ENCODE measurements around the gene NTMT1. TPM values are rescaled to one million over a fixed set of nuclear protein-coding genes. Genes with fewer than 3 reads are reported as not detected.

The NTMT1 gene
- total and polyA plus RNA-seq, 8 donors = 1.7 to 68.4 (median 28.0) TPM

GRCh38 chr9:129627556-129628440 is 1.8 kb downstream of the NTMT1 start:
- Histone ChIP-seq H3K27ac (peak overlapping the region in 4 of 5 donors; percentile 94 to 97 (median 96)), H3K36me3 (peaks cover 3 to 12% (median 8%) of the 10 kb centered on the region in 4 donors), H3K4me1 (peaks cover 55 to 85% (median 67%) of the 10 kb centered on the region in 4 donors), H3K9me3 (no peaks in the 10 kb centered on the region), H3K4me3 (peak overlapping the region; percentile 81 to 90 (median 88)), H3K27me3 (no peaks in the 10 kb centered on the region)
- 36 to 50% (median 42%) methylated on average over 12 of the region's 12 CpGs for WGBS, 5 donors
- intact Hi-C loops (cut with DNase I; ENCODE audit: low total_unique reads) = no loop called here
- TF ChIP-seq EP300 (IDR thresholded peaks at IDR 0.05) = no peak
- TF ChIP-seq POLR2AphosphoS5 (IDR thresholded peaks at IDR 0.05) = no peak
- no peak for TF ChIP-seq CTCF (IDR thresholded peaks at IDR 0.05)
- TF ChIP-seq POLR2A (IDR thresholded peaks at IDR 0.05) = no peak
- DNase-seq = no peak

- Histone ChIP-seq H3K9me3 (no peaks in the 10 kb centered on the region), H3K27me3 (no peaks in the 10 kb centered on the region), H3K4me1 (peaks cover 55 to 89% (median 69%) of the 10 kb centered on the region in 4 donors), H3K4me3 (no peak overlapping the region), H3K27ac (peak overlapping the region in 1 of 5 donors; percentile 94), H3K36me3 (peaks cover 12 to 21% (median 17%) of the 10 kb centered on the region in 4 donors)
- intact Hi-C loops (cut with DNase I; ENCODE audit: low total_unique reads) = no loop called here
- DNase-seq = no peak
- 51 to 73% (median 65%) methylated on average over 6 of the region's 6 CpGs for WGBS, 5 donors
- TF ChIP-seq POLR2AphosphoS5 (IDR thresholded peaks at IDR 0.05) (no peak), CTCF (IDR thresholded peaks at IDR 0.05) (no peak), EP300 (IDR thresholded peaks at IDR 0.05) (no peak), POLR2A (IDR thresholded peaks at IDR 0.05) (no peak)
Observed at GRCh38 chr9:129628709-129629108, 2.7 kb downstream of the NTMT1 start.

GRCh38 chr9:129629251-129629820 is 3.4 kb downstream of the NTMT1 start:
- Histone ChIP-seq H3K4me1 (peaks cover 55 to 84% (median 68%) of the 10 kb centered on the region in 4 donors), H3K27ac (peak overlapping the region in 1 of 5 donors; percentile 94), H3K27me3 (no peaks in the 10 kb centered on the region), H3K36me3 (peaks cover 18 to 27% (median 23%) of the 10 kb centered on the region in 4 donors), H3K9me3 (no peaks in the 10 kb centered on the region), H3K4me3 (no peak overlapping the region)
- 79 to 90% (median 85%) methylated on average over 8 of the region's 8 CpGs for WGBS, 5 donors
- DNase-seq = no peak
- TF ChIP-seq POLR2AphosphoS5 (IDR thresholded peaks at IDR 0.05) (no peak), CTCF (IDR thresholded peaks at IDR 0.05) (no peak), POLR2A (IDR thresholded peaks at IDR 0.05) (no peak), EP300 (IDR thresholded peaks at IDR 0.05) (no peak)
- intact Hi-C loops (cut with DNase I; ENCODE audit: low total_unique reads) = no loop called here

GRCh38 chr9:129630967-129631673 is 5.2 kb downstream of the NTMT1 start:
- intact Hi-C loops (cut with DNase I; ENCODE audit: low total_unique reads) = no loop called here
- Histone ChIP-seq H3K27ac (peak overlapping the region in 4 of 5 donors; percentile 8 to 39 (median 22)), H3K27me3 (no peaks in the 10 kb centered on the region), H3K4me3 (no peak overlapping the region), H3K9me3 (no peaks in the 10 kb centered on the region), H3K4me1 (peaks cover 43 to 76% (median 66%) of the 10 kb centered on the region in 4 donors), H3K36me3 (peaks cover 33 to 44% (median 41%) of the 10 kb centered on the region in 4 donors)
- DNase-seq = no peak
- TF ChIP-seq POLR2AphosphoS5 (IDR thresholded peaks at IDR 0.05) (no peak), EP300 (IDR thresholded peaks at IDR 0.05) (no peak), POLR2A (IDR thresholded peaks at IDR 0.05) (no peak), CTCF (IDR thresholded peaks at IDR 0.05) (no peak)
- 58 to 71% (median 62%) methylated on average over 21 of the region's 21 CpGs for WGBS, 5 donors
